Measurements from ENCODE around the gene PIP5K1B.

DNA sequence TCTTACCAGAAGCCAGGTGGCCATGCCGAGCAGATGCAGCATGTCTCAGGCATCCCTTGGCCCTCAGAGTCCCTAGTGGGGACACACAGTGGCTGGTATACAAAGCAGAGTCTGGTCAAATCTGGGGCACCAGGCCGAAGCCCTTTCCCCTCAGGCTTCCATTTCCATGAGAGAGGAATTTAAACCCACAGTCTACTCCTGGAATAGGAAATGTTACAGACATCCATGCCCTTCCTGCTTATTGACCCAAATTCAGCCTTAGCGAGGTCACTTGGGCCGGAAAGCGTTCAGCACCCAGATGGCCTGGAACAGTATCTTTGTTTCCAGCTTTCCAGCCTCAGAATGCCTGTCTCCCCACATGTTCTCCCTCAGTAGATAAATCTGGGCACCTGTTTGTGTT lies 131.7 kb downstream of the PIP5K1B start:
- TF ChIP-seq, protein P1, sequence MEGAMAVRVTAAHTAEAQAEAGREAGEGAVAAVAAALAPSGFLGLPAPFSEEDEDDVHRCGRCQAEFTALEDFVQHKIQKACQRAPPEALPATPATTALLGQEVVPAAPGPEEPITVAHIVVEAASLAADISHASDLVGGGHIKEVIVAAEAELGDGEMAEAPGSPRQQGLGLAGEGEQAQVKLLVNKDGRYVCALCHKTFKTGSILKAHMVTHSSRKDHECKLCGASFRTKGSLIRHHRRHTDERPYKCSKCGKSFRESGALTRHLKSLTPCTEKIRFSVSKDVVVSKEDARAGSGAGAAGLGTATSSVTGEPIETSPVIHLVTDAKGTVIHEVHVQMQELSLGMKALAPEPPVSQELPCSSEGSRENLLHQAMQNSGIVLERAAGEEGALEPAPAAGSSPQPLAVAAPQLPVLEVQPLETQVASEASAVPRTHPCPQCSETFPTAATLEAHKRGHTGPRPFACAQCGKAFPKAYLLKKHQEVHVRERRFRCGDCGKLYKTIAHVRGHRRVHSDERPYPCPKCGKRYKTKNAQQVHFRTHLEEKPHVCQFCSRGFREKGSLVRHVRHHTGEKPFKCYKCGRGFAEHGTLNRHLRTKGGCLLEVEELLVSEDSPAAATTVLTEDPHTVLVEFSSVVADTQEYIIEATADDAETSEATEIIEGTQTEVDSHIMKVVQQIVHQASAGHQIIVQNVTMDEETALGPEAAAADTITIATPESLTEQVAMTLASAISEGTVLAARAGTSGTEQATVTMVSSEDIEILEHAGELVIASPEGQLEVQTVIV (IDR thresholded peaks at IDR 0.05; ENCODE audit: borderline replicate concordance, partially characterized antibody), result no peak
- TF ChIP-seq BACH1 (IDR thresholded peaks at IDR 0.05; ENCODE audit: borderline replicate concordance) (no peak), ZNF384 (IDR thresholded peaks at IDR 0.05; ENCODE audit: borderline replicate concordance, low read depth, low read length) (no peak), EGR1 (IDR thresholded peaks at IDR 0.05; ENCODE audit: borderline replicate concordance in 1 of 2, low read depth in 2 of 2, low read length in 2 of 2) (no peak), BRCA1 (IDR thresholded peaks at IDR 0.05; ENCODE audit: low read depth, low read length) (no peak)
